H1 (cell line): ENCODE results near the gene RNF38. TPM values are rescaled to one million over a fixed set of nuclear protein-coding genes. Genes with fewer than 3 reads are reported as not detected.

Experiments used
- CHD7 ChIP-seq: fragments of 300-600 bp; sonication (generic); IDR thresholded peaks from 2 replicates; pipeline ENCODE4 v1.7.1; 2012; ENCODE audit warnings: low read length, moderate library complexity, mild to moderate bottlenecking, inconsistent platforms; ENCODE audit not compliant: insufficient replicate concordance
- NANOG ChIP-seq: IDR thresholded peaks from 2 replicates; pipeline ENCODE4 v1.6.1; 2011; ENCODE audit warnings: low read length, low read depth, mild to moderate bottlenecking, inconsistent platforms; ENCODE audit not compliant: insufficient read depth, poor library complexity, severe bottlenecking
- PHF8 ChIP-seq: fragments of 200-600 bp; sonication (generic); conservative IDR thresholded peaks from 2 replicates; pipeline ENCODE4 v1.7.1; 2012; ENCODE audit warnings: low read depth, mild to moderate bottlenecking, inconsistent platforms, low read length, moderate library complexity
- polyA plus RNA-seq, 7 experiments: library from polyadenylated mRNA; depleted of rRNA in 3 of 7; stranded (reverse) in 5 of 7; unstranded in 2 of 7; fragments of >200 nt in 5 of 7; fragments of 200-250 nt in 2 of 7; gene quantifications; 1 replicate in 5 of 7; 2 replicates in 1 of 7; 4 replicates in 1 of 7; pipeline versions ENCODE4 v1.2.1 to v1.2.3, GENCODE V29; 2011 to 2013; ENCODE audit warnings: missing spikeins in 2 of 7, mixed read lengths in 2 of 7
- total RNA-seq: library from RNA; stranded (reverse); fragmentation: NEBNext Ultra II Directional; extraction: Animal tissue kit (Norgen Biotek cat#: 25700); gene quantifications from 2 replicates; pipeline ENCODE4 v1.2.1, GENCODE V29; 2021

Gene RNF38
- total and polyA plus RNA-seq, 2 of the 8 experiments (the other 6 are each of a cell fraction or from before 2014, with no cell fraction given) = 54.9 to 60.9 TPM

DNA sequence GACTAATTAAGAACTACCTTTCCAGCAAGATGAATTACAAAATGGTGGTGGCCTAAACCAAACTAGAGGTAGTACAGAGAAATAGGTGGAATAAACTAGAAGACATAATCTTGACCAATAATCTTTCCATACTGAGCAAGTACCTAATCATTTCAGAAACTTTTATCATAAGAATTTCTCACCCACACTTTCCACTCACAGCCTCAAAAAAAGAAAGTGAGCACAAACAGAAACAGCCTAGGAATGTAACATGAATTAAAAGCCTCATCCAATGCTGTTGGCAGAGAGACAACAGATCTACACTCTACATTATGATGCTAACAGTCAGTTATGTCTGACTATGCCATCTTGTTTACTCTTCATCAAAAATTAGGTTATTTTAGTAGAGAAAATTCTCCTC lies 1.3 kb downstream of the RNF38 start (continued):
- TF ChIP-seq CHD7 (no peak), NANOG (no peak), PHF8 (no peak)
- TF ChIP-seq, all 59 proteins: peak for 0
